Activated T-helper 1 cell treated with Interleukin-2 at 50 U/mL for 16 hours (primary cell): Measurements from ENCODE around the gene ULK1.

Experiments
- DNase-seq: peaks from one replicate; pipeline ENCODE4 v3.0.0-alpha.2; 2020; ENCODE audit warnings: low read depth

The ULK1 gene

GRCh38 chr12:131920157-131920508 is 25.7 kb downstream of the ULK1 start:
- no peak for DNase-seq

GRCh38 chr12:131920902-131921840 is 26.7 kb downstream of the ULK1 start:
- no peak for DNase-seq

- DNase-seq: no peak
Observed at GRCh38 chr12:131921866-131922769, 27.7 kb downstream of the ULK1 start.

- DNase-seq: no peak
Observed at GRCh38 chr12:131922772-131923171, 28.4 kb downstream of the ULK1 start.

- DNase-seq: no peak
Observed at GRCh38 chr12:131923260-131923659, 28.8 kb downstream of the ULK1 start.

GRCh38 chr12:131927110-131928079 is 33.0 kb downstream of the ULK1 start:
- no peak for DNase-seq

GRCh38 chr12:131928080-131928710 is 33.8 kb downstream of the ULK1 start:
- no peak for DNase-seq

GRCh38 chr12:131928711-131929580 is 34.5 kb downstream of the ULK1 start, which contains the start of gene PUS1:
Gene PUS1 (plus strand): TSS chr12:131929276. CDS start chr12:131929723, 447 bp downstream.
- DNase-seq: peak; percentile 91

GRCh38 chr12:131929581-131930456 is 35.4 kb downstream of the ULK1 start:
- no peak for DNase-seq

GRCh38 chr12:131930510-131930909 is 36.1 kb downstream of the ULK1 start:
- no peak for DNase-seq

GRCh38 chr12:131933387-131933786 is 39.0 kb downstream of the ULK1 start:
- no peak for DNase-seq

GRCh38 chr12:131934535-131934934 is 40.1 kb downstream of the ULK1 start:
- no peak for DNase-seq

GRCh38 chr12:131938082-131938481 is 43.7 kb downstream of the ULK1 start:
- DNase-seq: no peak

- DNase-seq: no peak
Observed at GRCh38 chr12:131939007-131939406, 44.6 kb downstream of the ULK1 start.

GRCh38 chr12:131940141-131940547 is 45.7 kb downstream of the ULK1 start:
- no peak for DNase-seq

- no peak for DNase-seq
Observed at GRCh38 chr12:131941116-131941986, 46.9 kb downstream of the ULK1 start.

- no peak for DNase-seq
Observed at GRCh38 chr12:131941987-131942341, 47.5 kb downstream of the ULK1 start.

- DNase-seq: no peak
Observed at GRCh38 chr12:131942671-131943070, 48.2 kb downstream of the ULK1 start.
